Activated CD8-positive, alpha-beta memory T cell treated with anti-CD3 and anti-CD28 coated beads for 48 hours (primary cell): ENCODE results near the gene SMYD2.
A peak's percentile ranks its signal among the peaks of the same experiment; 100 is the strongest.

Experiments
- DNase-seq, 3 experiments: peaks; one replicate each; pipeline ENCODE4 v3.0.0-alpha.2; 2020; ENCODE audit warnings: low read depth in 2 of 3, low spot score in 2 of 3

Gene SMYD2

DNA sequence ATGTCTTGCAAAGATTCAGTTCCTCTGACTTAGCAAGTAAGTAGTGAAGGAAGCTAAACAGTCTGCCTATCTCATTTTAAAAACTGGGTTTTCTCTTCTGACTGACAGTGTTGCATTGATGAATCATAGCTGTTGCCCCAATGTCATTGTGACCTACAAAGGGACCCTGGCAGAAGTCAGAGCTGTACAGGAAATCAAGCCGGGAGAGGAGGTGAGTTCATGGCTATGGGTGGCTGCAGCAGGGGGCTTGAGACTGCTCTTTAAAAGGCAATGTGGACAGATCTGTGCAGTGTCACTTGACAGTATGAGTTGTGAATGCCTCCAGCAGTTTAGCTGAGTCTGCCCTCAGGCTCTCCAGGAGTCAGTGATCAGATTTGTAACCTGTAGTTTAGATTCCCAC lies 46.6 kb downstream of the SMYD2 start:
- no peak for DNase-seq

DNA sequence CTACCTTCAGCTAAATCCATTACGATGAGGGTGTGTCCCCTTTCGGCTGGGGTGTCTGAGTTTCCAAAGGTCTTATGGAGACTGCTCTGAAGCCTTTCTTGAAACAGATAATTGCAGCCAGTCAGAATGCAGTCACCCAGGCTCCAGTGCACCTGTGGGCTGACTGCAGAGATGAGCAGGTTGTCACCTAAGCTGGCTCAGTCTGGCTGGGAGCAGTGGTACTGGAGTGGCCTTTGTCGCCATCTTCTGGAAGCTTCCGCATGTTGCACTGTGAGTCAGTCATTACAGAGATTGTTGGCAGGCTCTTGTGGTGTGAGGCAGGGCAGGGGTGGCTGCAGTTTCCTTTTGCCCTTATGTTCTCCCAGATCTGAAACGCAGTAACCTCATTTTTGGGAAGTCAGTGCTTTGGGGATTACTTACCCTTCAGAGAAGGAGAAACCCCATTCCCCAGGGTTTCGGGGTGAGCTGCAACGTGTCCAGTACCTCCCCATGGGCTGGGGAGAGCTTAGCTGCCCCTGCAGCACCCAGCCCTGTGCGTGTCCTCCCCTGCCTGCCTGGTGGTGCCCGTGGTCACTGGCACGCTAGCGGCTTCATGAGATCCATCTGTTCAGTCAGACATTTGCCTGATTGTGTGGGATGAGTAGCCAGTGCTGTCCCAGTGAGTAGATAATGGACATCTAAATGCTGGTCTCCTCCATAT lies 48.0 kb downstream of the SMYD2 start:
- DNase-seq, result peak; percentile 33 to 45 (median 44)

DNA sequence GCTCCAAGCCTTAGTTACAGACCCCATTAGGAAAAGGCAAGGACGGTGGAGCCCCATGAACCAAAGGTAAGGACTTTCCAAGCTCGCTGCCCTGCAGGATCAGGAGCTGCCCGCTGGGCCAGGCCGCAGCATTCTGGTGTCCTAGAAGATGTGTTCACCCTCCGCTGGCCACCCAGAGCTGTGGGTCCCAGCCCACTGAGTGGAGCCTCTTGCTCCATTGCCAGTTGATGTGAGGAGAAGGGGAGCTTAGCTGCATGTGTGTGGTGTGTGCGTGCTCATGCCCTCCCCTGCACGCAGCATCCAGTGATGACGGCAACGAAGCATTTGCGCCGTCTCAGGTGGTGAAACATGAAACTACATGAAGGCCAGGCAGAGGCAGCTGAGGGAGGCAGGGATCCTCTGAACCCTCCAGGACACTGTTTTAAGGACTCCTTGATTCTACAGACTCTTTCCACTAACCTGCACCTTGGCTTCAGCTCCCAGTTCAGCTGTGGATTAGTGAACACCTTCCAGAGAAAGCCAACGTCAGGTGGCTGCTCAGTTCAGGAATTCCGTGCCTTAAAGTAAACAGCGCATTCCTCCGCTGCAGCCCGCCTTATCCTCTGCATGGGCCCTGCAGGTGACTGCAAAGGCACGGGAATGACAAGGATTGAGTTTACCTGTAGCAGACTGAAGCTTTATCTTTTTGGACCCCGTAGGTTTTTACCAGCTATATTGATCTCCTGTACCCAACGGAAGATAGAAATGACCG lies 48.7 kb downstream of the SMYD2 start:
- no peak for DNase-seq

DNA sequence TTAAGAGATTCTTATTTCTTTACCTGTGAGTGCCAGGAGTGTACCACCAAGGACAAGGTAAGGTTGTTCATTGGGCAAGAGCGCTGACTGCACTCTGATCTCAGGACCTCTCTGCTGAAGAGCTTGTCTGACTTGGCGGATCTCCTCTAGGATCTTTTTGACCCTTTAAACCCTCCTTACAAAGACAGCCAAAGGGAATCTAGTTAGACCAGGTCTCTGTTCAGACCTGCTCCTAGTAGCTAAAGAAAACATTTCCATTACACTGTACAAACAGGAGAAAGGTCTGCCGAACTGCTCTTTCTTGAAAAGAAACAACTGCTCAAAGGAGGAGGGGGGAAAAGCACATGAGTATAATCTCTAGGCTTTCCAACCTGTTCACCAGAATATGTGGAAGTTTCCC lies 49.3 kb downstream of the SMYD2 start:
- DNase-seq, result no peak

DNA sequence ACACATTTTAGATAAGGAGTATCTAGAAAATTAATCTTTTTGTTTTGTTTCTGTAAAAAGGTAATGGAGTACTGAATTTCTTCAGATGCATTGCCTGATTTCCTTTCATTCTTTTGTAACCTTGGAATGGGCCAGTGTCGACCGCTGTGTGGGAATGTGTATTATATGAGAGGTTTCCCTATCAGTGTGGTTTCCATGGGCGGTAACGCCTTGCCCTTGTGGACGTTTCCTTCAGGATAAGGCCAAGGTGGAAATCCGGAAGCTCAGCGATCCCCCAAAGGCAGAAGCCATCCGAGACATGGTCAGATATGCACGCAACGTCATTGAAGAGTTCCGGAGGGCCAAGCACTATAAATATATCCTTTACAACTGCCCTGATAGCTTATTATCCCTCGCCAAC lies 49.8 kb downstream of the SMYD2 start:
- DNase-seq, result no peak

DNA sequence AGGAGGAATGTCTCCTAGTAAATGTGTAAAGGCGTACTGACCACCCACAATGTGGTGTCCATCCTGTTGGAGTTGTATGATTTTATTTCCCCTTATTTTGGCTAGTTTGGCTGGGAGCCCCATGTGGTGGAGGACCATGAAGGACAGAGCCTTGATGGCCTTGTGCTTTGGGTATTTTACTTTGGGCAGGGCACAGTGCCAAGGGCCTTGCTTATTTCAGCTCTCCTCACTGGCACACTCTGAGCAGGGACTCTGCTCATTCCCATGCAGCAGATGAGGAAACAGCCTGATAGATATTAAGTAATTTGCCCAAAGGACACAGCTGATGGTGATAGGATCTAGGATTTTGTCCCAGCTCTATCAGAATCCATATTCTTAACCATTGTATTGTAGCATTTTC lies 50.2 kb downstream of the SMYD2 start:
- DNase-seq, result no peak

DNA sequence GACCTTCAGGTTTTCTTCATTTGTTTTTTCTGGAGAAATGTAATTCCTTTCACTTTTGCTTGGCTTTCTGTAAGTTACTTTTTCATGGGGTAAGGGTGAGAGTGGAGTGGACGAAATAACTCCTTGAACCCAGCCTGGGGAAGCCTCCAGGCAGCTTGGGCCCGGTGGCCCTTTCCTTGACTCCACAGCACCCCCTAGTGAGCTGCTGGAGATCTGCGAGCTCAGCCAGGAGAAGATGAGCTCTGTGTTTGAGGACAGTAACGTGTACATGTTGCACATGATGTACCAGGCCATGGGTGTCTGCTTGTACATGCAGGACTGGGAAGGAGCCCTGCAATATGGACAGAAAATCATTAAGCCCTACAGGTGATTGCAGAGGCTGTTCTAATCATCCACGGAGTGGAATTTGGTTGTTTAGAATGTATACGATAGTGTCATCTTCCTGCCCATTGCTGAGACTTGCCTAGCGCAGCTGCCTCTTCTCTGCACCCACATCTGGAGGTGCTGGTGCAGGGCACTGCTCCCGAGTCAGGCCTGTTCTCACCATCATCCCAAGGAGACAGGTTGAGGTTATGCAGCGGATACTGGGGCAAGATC lies 51.0 kb downstream of the SMYD2 start:
- peak in 1 of 3 experiments; percentile 49 for DNase-seq

DNA sequence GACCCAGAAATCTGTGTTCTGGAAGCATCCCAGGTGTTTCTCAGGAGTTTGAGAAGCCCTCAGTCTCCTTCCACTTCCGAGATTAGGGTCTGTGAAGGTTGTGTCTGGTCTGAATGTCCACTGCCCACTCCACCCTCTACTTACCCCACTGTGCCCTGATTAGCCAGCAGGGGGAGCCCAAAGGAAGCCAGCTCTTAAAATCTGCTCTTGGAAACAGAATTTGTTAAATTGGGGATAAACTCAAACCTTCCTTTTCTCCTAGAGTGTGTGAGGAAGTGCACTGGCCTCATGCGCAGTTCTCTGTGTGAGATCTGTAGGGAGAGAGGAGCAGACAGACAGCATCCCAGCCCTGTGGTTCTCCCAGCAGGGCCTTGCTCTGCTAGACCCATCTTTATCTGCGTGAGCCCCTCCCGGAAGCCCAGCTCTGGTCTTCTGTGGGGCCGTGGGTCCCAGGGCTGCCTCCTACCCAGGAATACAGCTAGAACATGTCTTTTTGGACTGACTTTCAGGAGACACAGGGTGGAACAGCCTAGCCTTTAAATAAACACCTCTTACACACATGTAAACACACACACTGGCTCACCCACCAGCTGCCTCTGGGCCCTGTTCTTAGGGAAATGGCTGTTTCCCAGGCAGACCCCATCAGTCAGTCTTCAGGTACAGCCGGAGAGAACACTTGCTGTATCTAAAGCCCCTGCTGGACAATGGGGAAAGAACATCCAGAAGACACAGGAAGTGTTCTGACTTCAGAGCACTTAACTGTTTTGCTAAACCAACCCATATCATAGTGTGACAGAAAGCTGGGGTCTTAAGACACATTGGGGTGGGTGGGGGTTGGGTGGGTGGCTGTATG lies 52.2 kb downstream of the SMYD2 start:
- no peak for DNase-seq

DNA sequence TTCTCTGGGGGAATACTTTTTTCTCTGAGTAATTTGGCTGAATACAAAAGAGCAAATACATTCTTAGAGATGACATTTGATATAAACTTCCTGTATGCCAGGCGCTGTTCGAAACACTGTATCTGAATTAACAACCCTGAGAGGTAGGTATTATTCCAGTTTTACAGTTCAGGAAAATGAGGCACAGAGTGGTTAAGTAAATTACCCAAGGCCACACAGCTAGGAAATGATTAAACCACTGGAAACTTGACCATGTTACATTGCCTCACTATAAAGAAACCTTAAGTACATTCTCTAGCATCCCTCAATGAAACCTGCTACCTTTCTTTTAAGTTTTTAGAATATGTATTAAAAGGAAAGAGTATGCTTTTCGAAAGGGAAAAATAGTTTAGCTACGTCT lies 54.6 kb downstream of the SMYD2 start:
- no peak for DNase-seq

DNA sequence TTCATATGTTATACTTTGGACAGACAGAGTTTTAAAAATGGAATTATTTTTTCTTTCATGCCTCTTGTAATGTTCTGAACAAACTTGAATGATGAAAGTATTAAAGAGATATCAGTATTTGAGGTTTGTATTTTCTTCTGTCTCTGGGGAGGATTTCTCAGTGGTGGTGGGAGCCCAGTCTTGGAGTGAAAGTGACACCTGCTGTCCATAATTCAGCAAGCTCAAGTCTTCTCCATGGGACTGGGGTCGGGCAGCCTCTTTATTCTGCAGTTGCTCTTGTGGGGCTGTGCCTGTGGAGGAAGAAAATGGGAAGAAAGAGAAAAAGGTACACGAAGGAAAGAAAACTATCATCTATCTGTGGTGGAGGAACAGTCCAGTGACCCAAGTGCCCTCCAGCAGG lies 56.1 kb downstream of the SMYD2 start:
- DNase-seq, result no peak

DNA sequence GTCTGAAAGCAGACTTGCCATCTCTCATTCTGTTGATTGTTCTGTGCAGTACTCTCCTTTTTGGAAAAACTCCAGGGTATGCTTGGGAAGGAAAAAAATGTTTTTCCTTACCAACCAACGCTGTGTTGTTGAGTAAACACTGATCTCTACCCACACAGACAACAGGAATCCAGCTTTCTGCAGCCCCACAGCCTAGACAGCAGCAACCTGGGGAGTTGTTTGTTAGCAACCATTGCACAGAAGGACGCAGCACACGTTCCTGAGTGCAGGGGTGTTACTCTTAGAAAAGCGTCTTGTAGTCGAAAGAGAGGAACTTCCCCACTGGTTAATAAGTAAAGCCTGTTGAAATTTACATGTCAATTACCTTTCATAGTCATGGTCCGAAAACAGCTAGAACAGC lies 56.6 kb downstream of the SMYD2 start:
- DNase-seq, result no peak

DNA sequence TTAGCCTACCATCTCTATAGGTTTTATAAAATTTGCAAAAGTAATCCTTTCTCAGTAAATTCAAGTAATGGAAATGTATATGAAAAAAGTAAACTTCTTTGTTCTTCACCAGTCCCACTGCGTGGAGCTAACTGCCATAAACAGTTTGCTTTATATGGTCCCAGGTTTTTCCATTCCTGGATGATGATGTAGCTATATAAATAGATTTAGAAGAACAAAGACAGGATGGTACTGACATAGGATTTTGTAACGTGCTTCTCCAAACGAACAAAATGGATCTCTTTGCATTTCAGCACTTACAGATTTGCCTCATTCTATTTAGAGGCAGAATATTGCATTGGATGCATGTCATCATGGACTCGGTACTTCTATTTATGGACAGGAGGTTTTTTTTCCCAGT lies 57.3 kb downstream of the SMYD2 start:
- no peak for DNase-seq

DNA sequence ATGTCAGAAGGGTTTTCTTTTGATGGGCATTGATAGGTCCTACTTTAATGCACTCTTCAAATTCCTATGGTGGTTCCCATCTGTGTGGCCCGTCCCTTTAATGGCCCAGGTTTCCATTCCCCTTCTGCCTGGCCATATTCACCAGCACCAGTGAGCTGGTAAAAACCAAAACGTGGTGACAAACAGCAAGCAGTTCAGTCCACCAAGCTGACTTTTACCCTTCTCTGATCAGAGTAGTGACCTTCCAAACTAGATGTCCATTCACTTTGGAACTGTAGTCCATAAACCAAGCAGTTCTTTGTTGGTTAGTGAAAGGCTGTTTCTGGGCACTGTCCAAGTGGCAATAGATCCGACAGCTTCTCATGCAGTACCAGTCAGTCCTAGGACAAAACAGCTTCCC lies 60.5 kb downstream of the SMYD2 start:
- DNase-seq, result no peak

DNA sequence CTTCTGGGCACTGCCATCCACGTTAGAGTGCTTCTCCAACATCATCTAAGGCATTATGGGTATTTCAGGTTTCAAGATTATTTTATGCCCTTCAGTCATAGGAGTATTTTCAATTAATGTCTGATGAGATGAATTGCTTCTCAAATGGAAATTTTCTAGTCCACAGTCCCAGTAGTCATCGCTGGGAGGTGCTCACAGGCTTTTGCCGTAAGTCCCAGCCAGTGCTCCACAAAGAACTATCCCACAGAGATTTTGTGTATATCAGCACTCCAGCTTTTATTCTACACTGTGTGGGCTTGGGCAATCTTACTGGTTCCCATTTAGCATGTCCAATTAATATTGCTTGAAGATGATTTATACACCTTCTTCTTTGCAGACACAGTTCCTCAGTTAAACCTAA lies 61.0 kb downstream of the SMYD2 start:
- no peak for DNase-seq

DNA sequence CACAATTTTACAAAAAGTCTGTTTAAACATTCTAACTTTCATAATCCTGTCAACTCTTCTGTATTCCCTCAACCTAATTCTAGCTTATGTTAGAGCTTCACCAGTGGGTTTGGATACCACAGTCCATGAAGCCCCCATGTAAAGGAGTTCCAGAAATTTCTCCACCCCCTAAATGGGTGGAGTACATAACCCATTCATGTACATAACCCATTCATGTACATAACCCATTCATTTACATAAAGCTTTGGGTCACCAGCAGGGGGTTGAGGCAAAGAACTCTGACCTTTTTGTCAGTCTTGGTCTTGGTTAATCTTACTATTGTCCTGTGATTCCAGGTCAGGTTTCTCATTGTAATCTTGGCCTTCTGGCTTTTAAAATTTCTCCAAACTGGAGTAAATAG lies 61.6 kb downstream of the SMYD2 start:
- DNase-seq, result no peak

DNA sequence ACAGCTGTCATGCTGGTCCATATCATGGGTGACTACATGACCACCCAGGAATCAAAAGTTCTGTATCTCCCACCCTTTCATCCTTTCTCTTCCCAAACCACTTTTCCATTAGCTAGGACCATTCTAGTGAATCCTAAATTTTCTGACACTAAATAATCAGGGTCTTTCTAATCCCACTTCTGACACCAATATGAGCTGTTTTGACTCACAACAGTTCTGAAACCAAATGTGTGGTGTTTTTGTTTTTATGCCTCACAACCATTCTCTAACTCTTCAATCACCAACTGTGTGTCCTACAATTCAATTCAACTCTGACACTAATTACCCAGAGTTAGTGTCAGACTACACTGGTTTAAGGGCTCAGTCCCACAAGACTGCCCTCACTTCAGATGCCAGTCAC lies 63.9 kb downstream of the SMYD2 start:
- DNase-seq, result no peak

DNA sequence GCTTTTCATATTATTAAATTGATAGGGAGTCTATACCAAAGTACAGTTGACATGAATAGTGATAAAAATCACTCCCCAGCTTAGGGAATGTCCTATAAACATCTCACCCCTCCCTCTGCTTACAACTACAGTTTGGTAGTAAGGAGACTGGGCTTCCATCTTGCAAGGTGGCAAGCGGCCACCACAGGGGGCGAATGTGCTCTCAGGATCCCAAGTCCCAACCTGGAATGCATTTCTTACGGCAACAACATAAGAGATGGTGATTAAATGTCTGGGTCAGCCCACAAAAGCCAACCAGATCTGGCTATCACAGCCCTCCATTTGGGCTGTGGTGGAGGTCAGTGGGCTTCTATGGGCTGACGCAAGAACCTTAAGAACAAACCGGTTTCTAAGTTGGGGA lies 68.0 kb downstream of the SMYD2 start:
- no peak for DNase-seq

DNA sequence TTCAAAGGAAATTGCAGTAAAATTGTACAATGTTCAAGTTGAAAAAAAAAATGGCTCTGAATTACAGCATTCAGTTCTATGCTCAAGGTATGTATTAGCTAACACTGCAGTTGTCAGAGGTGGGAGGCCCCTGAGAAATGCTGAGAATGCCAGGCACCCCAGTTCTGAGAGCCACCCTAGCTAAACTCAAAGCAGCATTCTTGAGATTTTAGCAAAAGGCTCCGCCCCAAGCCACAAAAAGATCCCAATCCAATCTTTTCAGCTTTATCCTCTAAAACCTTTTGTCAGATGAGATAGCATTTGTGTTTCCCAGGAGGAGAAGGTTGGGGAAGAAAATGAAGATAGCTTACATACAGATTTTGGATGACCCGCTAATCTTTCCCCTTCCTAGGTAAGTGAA lies 68.8 kb downstream of the SMYD2 start:
- no peak for DNase-seq

DNA sequence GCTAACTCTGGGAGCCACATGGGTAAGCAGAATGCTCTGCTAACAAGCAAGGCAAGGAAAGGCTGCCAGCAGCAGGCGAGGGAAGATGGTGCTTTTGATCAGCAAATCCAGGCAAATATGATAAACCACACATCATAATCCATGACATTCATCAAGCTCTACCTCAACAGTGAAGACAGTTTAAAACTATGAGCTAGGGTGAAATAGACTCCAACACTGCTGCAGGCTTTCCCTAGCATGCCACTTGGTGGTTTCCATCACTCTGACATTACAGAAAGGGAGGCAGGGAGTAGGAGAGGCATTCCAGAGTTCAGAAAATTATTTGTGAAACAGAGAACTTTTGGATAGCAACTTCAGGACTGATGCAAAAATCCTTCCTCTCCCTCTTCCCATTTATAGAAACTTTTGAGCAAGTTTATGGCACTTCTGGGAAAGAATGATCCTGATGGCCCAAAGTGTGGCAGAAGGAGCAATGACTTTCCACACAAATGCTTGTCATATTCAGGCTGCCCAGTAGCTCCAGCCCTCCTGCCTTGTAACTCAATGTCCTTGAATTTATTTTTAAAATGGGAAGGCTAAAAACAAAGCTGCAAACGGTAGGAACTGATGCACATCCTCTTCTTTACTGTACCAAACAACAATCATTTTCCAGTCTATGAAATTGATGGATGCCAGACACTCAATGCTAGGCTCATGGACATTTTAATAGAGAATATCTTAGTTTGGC lies 70.8 kb downstream of the SMYD2 start:
- DNase-seq, result no peak

DNA sequence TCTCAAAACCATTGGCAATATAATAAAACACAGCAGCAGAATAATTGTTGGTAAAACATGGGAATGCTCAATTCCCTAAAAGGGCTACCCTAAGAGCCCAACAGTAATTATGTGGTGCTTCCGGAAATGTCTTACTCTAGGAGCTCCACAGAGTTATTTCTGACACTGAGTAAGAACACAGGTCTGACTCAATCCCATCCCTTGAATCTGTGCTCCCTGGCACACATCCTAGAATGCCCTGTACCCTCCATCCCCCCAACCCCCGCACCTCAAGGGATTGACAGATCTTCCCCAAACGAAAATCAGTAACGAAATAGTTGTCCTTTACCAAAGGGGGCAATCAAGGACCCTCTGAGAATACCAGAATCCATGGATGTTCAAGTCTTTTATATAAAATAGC lies 71.9 kb downstream of the SMYD2 start:
- no peak for DNase-seq
